ENCODE results near the gene PRDM13.

Gene PRDM13

GRCh38 chr6:99590728-99591672 is 15.6 kb upstream of the PRDM13 start:
- TF ChIP-seq FOXP2 (optimal IDR thresholded peaks at IDR 0.05; ENCODE audit: borderline replicate concordance, extremely low read depth, extremely low read length, insufficient read depth) (no peak), SIN3A (IDR thresholded peaks at IDR 0.05; ENCODE audit: borderline replicate concordance, insufficient read depth, low read length) (no peak), REST (IDR thresholded peaks at IDR 0.05; ENCODE audit: insufficient read depth in 1 of 2, low read depth in 2 of 2, low read length in 2 of 2) (no peak), POLR2AphosphoS5 (IDR thresholded peaks at IDR 0.05; ENCODE audit: low read depth, low read length) (no peak), TAF1 (IDR thresholded peaks at IDR 0.05; ENCODE audit: borderline replicate concordance, insufficient read depth, low read length) (no peak)

- TF ChIP-seq REST (IDR thresholded peaks at IDR 0.05; ENCODE audit: insufficient read depth in 1 of 2, low read depth in 2 of 2, low read length in 2 of 2) (no peak), POLR2AphosphoS5 (IDR thresholded peaks at IDR 0.05; ENCODE audit: low read depth, low read length) (no peak)
These were observed 14.8 kb upstream of the PRDM13 start for GRCh38 chr6:99591673-99592364.

- TF ChIP-seq REST (IDR thresholded peaks at IDR 0.05; ENCODE audit: insufficient read depth in 1 of 2, low read depth in 2 of 2, low read length in 2 of 2) (no peak), FOXP2 (optimal IDR thresholded peaks at IDR 0.05; ENCODE audit: borderline replicate concordance, extremely low read depth, extremely low read length, insufficient read depth) (no peak), POLR2AphosphoS5 (IDR thresholded peaks at IDR 0.05; ENCODE audit: low read depth, low read length) (no peak), SIN3A (IDR thresholded peaks at IDR 0.05; ENCODE audit: borderline replicate concordance, insufficient read depth, low read length) (no peak)
These were observed 13.7 kb upstream of the PRDM13 start for GRCh38 chr6:99592900-99593299.

DNA sequence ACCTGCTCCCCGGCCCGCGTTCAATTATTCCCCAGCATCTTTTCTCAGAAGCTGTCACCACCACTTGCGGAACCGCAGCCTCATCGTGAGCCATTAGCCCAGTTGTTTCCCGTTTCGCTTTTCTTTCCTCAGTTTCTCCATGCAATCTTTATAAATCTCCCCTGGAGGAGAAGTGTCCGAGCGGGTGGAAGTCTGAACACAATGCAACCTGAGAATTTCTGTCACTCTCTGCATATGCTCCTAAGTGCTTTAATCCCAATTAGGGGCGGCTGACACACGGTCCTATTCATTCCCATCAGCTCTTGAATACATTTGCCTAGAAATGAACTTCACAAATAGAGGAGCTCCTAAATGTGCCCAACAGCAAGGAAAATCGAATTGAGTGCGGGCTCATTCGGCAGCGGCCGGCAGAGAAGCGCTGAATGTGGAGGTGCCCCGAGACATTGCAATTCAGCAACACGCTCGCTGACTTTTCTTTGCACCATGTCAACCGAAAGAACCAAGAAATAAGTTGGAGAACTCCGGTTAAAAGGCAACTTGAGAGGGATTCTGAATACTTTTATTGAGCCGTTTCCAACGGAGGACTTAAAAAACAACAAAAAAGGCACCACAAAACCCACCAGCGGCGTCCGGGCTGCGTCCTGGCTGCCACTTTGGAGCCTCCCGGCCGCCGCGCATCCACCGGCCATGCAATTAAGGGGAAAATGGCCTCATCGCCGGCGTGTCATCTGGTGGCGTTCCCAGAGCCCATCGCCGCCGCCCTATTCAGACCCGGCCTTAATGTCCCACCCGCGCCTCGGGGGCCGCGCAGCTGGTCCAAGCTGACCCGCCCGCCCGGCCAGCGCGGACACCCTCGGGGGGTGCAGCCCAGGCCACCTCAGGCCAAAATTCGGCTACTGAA is 3.9 kb upstream of the PRDM13 start:
- no peak for TF ChIP-seq REST (IDR thresholded peaks at IDR 0.05; ENCODE audit: insufficient read depth in 1 of 2, low read depth in 2 of 2, low read length in 2 of 2)
- TF ChIP-seq FOXP2 (optimal IDR thresholded peaks at IDR 0.05; ENCODE audit: borderline replicate concordance, extremely low read depth, extremely low read length, insufficient read depth), result no peak
- no peak for TF ChIP-seq SIN3A (IDR thresholded peaks at IDR 0.05; ENCODE audit: borderline replicate concordance, insufficient read depth, low read length)
- TF ChIP-seq TAF1 (IDR thresholded peaks at IDR 0.05; ENCODE audit: borderline replicate concordance, insufficient read depth, low read length), result no peak
- no peak for TF ChIP-seq POLR2AphosphoS5 (IDR thresholded peaks at IDR 0.05; ENCODE audit: low read depth, low read length)
